Activated CD8-positive, alpha-beta memory T cell treated with anti-CD3 and anti-CD28 coated beads, Interleukin-2, amount 50 U/mL, for 1 hour (primary cell): ENCODE data around the gene ARL11.

Experiments
- DNase-seq: peaks from one replicate; pipeline ENCODE4 v3.0.0-alpha.2; 2020; ENCODE audit errors: extremely low read depth

The ARL11 gene

GRCh38 chr13:49615836-49616675, 12.3 kb upstream of the ARL11 start:
- DNase-seq = no peak

GRCh38 chr13:49616676-49617065, 11.6 kb upstream of the ARL11 start:
- no peak for DNase-seq

- DNase-seq = no peak
Observed at GRCh38 chr13:49620170-49620621, 8.1 kb upstream of the ARL11 start.

GRCh38 chr13:49622174-49622946, 5.9 kb upstream of the ARL11 start:
- no peak for DNase-seq

- DNase-seq = no peak
Observed at GRCh38 chr13:49624229-49624628, 4.1 kb upstream of the ARL11 start.

- no peak for DNase-seq
Observed at GRCh38 chr13:49625392-49626079, 2.8 kb upstream of the ARL11 start.

GRCh38 chr13:49629196-49629938, 1.1 kb downstream of the ARL11 start:
- DNase-seq = no peak

GRCh38 chr13:49629947-49630346, 1.6 kb downstream of the ARL11 start:
- no peak for DNase-seq

GRCh38 chr13:49630580-49630979, 2.3 kb downstream of the ARL11 start:
- DNase-seq = no peak

- no peak for DNase-seq
Observed at GRCh38 chr13:49632156-49632555, 3.8 kb downstream of the ARL11 start.

- no peak for DNase-seq
Observed at GRCh38 chr13:49633710-49634109, 5.4 kb downstream of the ARL11 start.

GRCh38 chr13:49635599-49636433, 7.5 kb downstream of the ARL11 start:
- DNase-seq = peak; percentile 11

GRCh38 chr13:49636705-49637104, 8.4 kb downstream of the ARL11 start:
- no peak for DNase-seq

GRCh38 chr13:49638030-49638743, 9.9 kb downstream of the ARL11 start:
- no peak for DNase-seq

- DNase-seq = no peak
Observed at GRCh38 chr13:49638744-49639072, 10.4 kb downstream of the ARL11 start.

GRCh38 chr13:49641801-49642291, 13.5 kb downstream of the ARL11 start:
- DNase-seq = no peak

GRCh38 chr13:49643035-49643646, 14.8 kb downstream of the ARL11 start:
- DNase-seq = no peak

GRCh38 chr13:49645451-49645850, 17.1 kb downstream of the ARL11 start:
- DNase-seq = no peak

GRCh38 chr13:49646688-49647087, 18.4 kb downstream of the ARL11 start:
- DNase-seq = no peak
